GM19372 (cell line): Measurements from ENCODE around the gene KLF2.

Experiments used
- ATAC-seq: cut with Tn5 transposase; IDR thresholded peaks from one replicate; pipeline ENCODE4 v1.9.1; 2021; ENCODE audit warnings: mild to moderate bottlenecking, low read depth, moderate library complexity; ENCODE audit not compliant: unreplicated experiment

Gene KLF2

GRCh38 chr19:16361926-16362325 is 37.3 kb downstream of the KLF2 start:
- no peak for ATAC-seq

GRCh38 chr19:16363133-16363851 is 38.7 kb downstream of the KLF2 start:
- ATAC-seq, result no peak

- ATAC-seq, result no peak
Measured at GRCh38 chr19:16363852-16364230, 39.2 kb downstream of the KLF2 start.

GRCh38 chr19:16364231-16364865 is 39.7 kb downstream of the KLF2 start:
- no peak for ATAC-seq

GRCh38 chr19:16365300-16365996 is 40.8 kb downstream of the KLF2 start:
- ATAC-seq, result no peak

- no peak for ATAC-seq
Measured at GRCh38 chr19:16366056-16366432, 41.4 kb downstream of the KLF2 start.

GRCh38 chr19:16366433-16367260 is 42.0 kb downstream of the KLF2 start:
- peak; percentile 43 for ATAC-seq

- no peak for ATAC-seq
Measured at GRCh38 chr19:16367261-16367683, 42.6 kb downstream of the KLF2 start.

- no peak for ATAC-seq
Measured at GRCh38 chr19:16368385-16369305, 44.0 kb downstream of the KLF2 start.

- ATAC-seq, result no peak
Measured at GRCh38 chr19:16369306-16369663, 44.7 kb downstream of the KLF2 start.

GRCh38 chr19:16369664-16370576 is 45.3 kb downstream of the KLF2 start:
- ATAC-seq, result no peak

- no peak for ATAC-seq
Measured at GRCh38 chr19:16370641-16371391, 46.2 kb downstream of the KLF2 start.

GRCh38 chr19:16371540-16371986 is 46.9 kb downstream of the KLF2 start:
- ATAC-seq, result peak; percentile 77

- peak; percentile 2 for ATAC-seq
Measured at GRCh38 chr19:16372065-16372915, 47.7 kb downstream of the KLF2 start.

- no peak for ATAC-seq
Measured at GRCh38 chr19:16373079-16373478, 48.5 kb downstream of the KLF2 start.

- no peak for ATAC-seq
Measured at GRCh38 chr19:16373532-16373931, 48.9 kb downstream of the KLF2 start.

GRCh38 chr19:16373989-16374388 is 49.4 kb downstream of the KLF2 start:
- ATAC-seq, result no peak
